ENCODE results near the gene DLG2.
A peak's percentile ranks its signal among the peaks of the same experiment; 100 is the strongest.

The DLG2 gene

GRCh38 chr11:84819128-84819527, 808.0 kb downstream of the DLG2 start:
- H3K4me3 ChIP-seq (ENCODE audit: low read length), result no peak overlapping the region
- TF ChIP-seq CTCF (IDR thresholded peaks at IDR 0.05; ENCODE audit: insufficient read depth, low read depth, low read length, missing control alignments), result no peak
- DNase-seq (ENCODE audit: low read depth), result peak; percentile 58

- DNase-seq (ENCODE audit: low read depth), result peak; percentile 92
- no peak overlapping the region for H3K4me3 ChIP-seq (ENCODE audit: low read length)
- TF ChIP-seq CTCF (IDR thresholded peaks at IDR 0.05; ENCODE audit: insufficient read depth, low read depth, low read length, missing control alignments), result no peak
These were observed 809.1 kb downstream of the DLG2 start for GRCh38 chr11:84817998-84818397.

GRCh38 chr11:84812471-84812969, 814.6 kb downstream of the DLG2 start:
- TF ChIP-seq CTCF (IDR thresholded peaks at IDR 0.05; ENCODE audit: insufficient read depth, low read depth, low read length, missing control alignments), result no peak
- H3K4me3 ChIP-seq (ENCODE audit: low read length), result no peak overlapping the region
- DNase-seq (ENCODE audit: low read depth), result no peak

GRCh38 chr11:84806354-84806753, 820.8 kb downstream of the DLG2 start:
- H3K4me3 ChIP-seq (ENCODE audit: low read length), result no peak overlapping the region
- no peak for TF ChIP-seq CTCF (IDR thresholded peaks at IDR 0.05; ENCODE audit: insufficient read depth, low read depth, low read length, missing control alignments)
- no peak for DNase-seq (ENCODE audit: low read depth)

- no peak for DNase-seq (ENCODE audit: low read depth)
- H3K4me3 ChIP-seq (ENCODE audit: low read length), result no peak overlapping the region
- no peak for TF ChIP-seq CTCF (IDR thresholded peaks at IDR 0.05; ENCODE audit: insufficient read depth, low read depth, low read length, missing control alignments)
These were observed 823.1 kb downstream of the DLG2 start for GRCh38 chr11:84804041-84804440.

- TF ChIP-seq CTCF (IDR thresholded peaks at IDR 0.05; ENCODE audit: insufficient read depth, low read depth, low read length, missing control alignments), result peak; percentile 39
- no peak overlapping the region for H3K4me3 ChIP-seq (ENCODE audit: low read length)
- peak; percentile 61 for DNase-seq (ENCODE audit: low read depth)
These were observed 826.3 kb downstream of the DLG2 start for GRCh38 chr11:84800755-84801346.

- no peak overlapping the region for H3K4me3 ChIP-seq (ENCODE audit: low read length)
- DNase-seq (ENCODE audit: low read depth), result no peak
- TF ChIP-seq CTCF (IDR thresholded peaks at IDR 0.05; ENCODE audit: insufficient read depth, low read depth, low read length, missing control alignments), result no peak
These were observed 828.0 kb downstream of the DLG2 start for GRCh38 chr11:84799112-84799511.

All from epithelial cell of esophagus (primary cell).